HepG2 (cell line): ENCODE measurements around the gene MTCH2. TPM values are rescaled to one million over a fixed set of nuclear protein-coding genes. Genes with fewer than 3 reads are reported as not detected.

Source experiments
- ATAC-seq: fragments of 200-7000 bp; cut with Tn5 transposase; 3 replicates; pipeline ENCODE4 v1.9.1; 2020; ENCODE audit warnings: mild to moderate bottlenecking, moderate library complexity
- BruUV-seq: library from RNA; stranded (reverse); fragments of 400-500 nt; replicated peaks from 2 replicates; lab custom pipeline; 2021; lab: Mats Ljungman, UMichigan
- CTCF ChIA-PET: fragments of 300-600 bp; formaldehyde crosslinking; extraction: SDS; loops from one replicate; lab custom pipeline; 2021; ENCODE audit warnings: low total read pairs, inconsistent platforms, low intra/inter-chr PET ratio; lab: Yijun Ruan, JAX
- POLR2A ChIA-PET: fragments of 350-600 bp; sonication (Branson Sonifier 250); formaldehyde crosslinking; loops from one replicate; lab custom pipeline; 2020; ENCODE audit warnings: antibody characterized with exemption, inconsistent platforms; lab: Yijun Ruan, JAX
- DNase-seq: peaks from one replicate; pipeline ENCODE4 v3.0.0-alpha.2; 2015; ENCODE audit warnings: low spot score
- FAIRE-seq: peaks from 3 replicates; lab custom pipeline; 2011; peaks lifted over from hg19 to GRCh38; lab: Jason Lieb, UNC
- H2AFZ ChIP-seq: one replicate; pipeline ENCODE4 v1.6.1; 2011; ENCODE audit warnings: low read length, inconsistent platforms
- H3K27ac ChIP-seq: fragments of 300-600 bp; 3 replicates; pipeline ENCODE4 v1.8.0; 2011; ENCODE audit warnings: mixed run types, mild to moderate bottlenecking, mixed read lengths, low read length, inconsistent platforms; ENCODE audit not compliant: insufficient read depth; ENCODE audit errors: extremely low read length
- H3K27me3 ChIP-seq, 2 experiments: fragments of 200-600 bp in 1 of 2; 2 replicates in 1 of 2; 3 replicates in 1 of 2; pipeline versions ENCODE4 v1.6.0 to v1.8.0; 2011; ENCODE audit warnings: low read length in 2 of 2, mild to moderate bottlenecking in 2 of 2, moderate library complexity in 2 of 2, inconsistent platforms in 1 of 2; ENCODE audit not compliant: insufficient read depth in 2 of 2, control insufficient read depth in 1 of 2
- H3K36me3 ChIP-seq, 2 experiments: fragments of 200-600 bp in 1 of 2; replicated peaks in 1 of 2; 2 replicates in 1 of 2; 3 replicates in 1 of 2; pipeline versions ENCODE4 v1.5.1 to v1.8.0; 2011; ENCODE audit warnings: low read length in 2 of 2, inconsistent platforms in 1 of 2; ENCODE audit not compliant: insufficient read depth in 2 of 2, control insufficient read depth in 1 of 2
- H3K4me1 ChIP-seq: 2 replicates; pipeline ENCODE4 v1.5.1; 2012; ENCODE audit warnings: low read length, inconsistent platforms; ENCODE audit not compliant: insufficient read depth
- H3K4me2 ChIP-seq: 2 replicates; pipeline ENCODE4 v1.6.0; 2011; ENCODE audit warnings: low read depth, low read length, inconsistent platforms
- H3K4me3 ChIP-seq, 3 experiments: fragments of 200-600 bp in 1 of 3; sonication (generic), shearing (Covaris generic) in 1 of 3; replicated peaks in 1 of 3; 2 replicates each; pipeline ENCODE4 v1.5.1; 2011 to 2016; ENCODE audit warnings: low read length in 3 of 3, inconsistent platforms in 2 of 3, low read depth in 2 of 3, mild to moderate bottlenecking in 2 of 3, control low read depth in 1 of 3, mixed read lengths in 1 of 3; ENCODE audit not compliant: insufficient read depth in 1 of 3
- H3K79me2 ChIP-seq: one replicate; pipeline ENCODE4 v1.6.1; 2011; ENCODE audit warnings: low read length, inconsistent platforms; ENCODE audit not compliant: insufficient read depth
- H3K9ac ChIP-seq: 2 replicates; pipeline ENCODE4 v1.6.0; 2011; ENCODE audit warnings: mild to moderate bottlenecking, low read depth, low read length, inconsistent platforms; ENCODE audit not compliant: insufficient read depth
- H3K9me3 ChIP-seq: 2 replicates; pipeline ENCODE4 v1.5.1; 2012; ENCODE audit warnings: mild to moderate bottlenecking, low read length
- H4K20me1 ChIP-seq: 2 replicates; pipeline ENCODE4 v1.6.0; 2011; ENCODE audit warnings: inconsistent platforms, mild to moderate bottlenecking, low read length, moderate library complexity; ENCODE audit not compliant: insufficient read depth
- BRCA1 ChIP-seq: sonication (generic); formaldehyde crosslinking; IDR thresholded peaks from 2 replicates; pipeline ENCODE4 v1.4.0; 2020; ENCODE audit warnings: missing genetic modification reagents
- CBX2 ChIP-seq, 2 experiments: fragments of 200-600 bp in 1 of 2; sonication (generic); formaldehyde crosslinking in 1 of 2; IDR thresholded peaks; 2 replicates each; pipeline versions ENCODE4 v1.7.0 to v1.8.1; 2018 to 2022; ENCODE audit warnings: low read depth in 2 of 2, low read length in 1 of 2, mild to moderate bottlenecking in 1 of 2, missing genetic modification reagents in 1 of 2
- CHD2 ChIP-seq: IDR thresholded peaks from 2 replicates; pipeline ENCODE4 v1.6.1; 2011; ENCODE audit warnings: low read depth, low read length, improper control_type of control experiment
- ELF1 ChIP-seq: sonication (generic); formaldehyde crosslinking; IDR thresholded peaks from 2 replicates; pipeline ENCODE4 v1.4.0; 2020; ENCODE audit warnings: missing genetic modification reagents
- HMG20B ChIP-seq: conservative IDR thresholded peaks from 2 replicates; pipeline ENCODE4 v1.6.1; 2016; ENCODE audit warnings: missing genetic modification reagents, missing compliant biosample characterization
- MED13 ChIP-seq: sonication (generic); formaldehyde crosslinking; IDR thresholded peaks from 2 replicates; pipeline ENCODE4 v1.5.0; 2020; ENCODE audit warnings: missing genetic modification reagents
- MIXL1 ChIP-seq: IDR thresholded peaks from 2 replicates; pipeline ENCODE4 v1.6.1; 2016
- PRDM15 ChIP-seq: sonication (generic); formaldehyde crosslinking; IDR thresholded peaks from 2 replicates; pipeline ENCODE4 v1.4.0; 2020; ENCODE audit warnings: missing genetic modification reagents
- RAD21 ChIP-seq: fragments of 450-650 bp; formaldehyde crosslinking; IDR thresholded peaks from 2 replicates; pipeline ENCODE4 v1.5.0; 2020; ENCODE audit warnings: mild to moderate bottlenecking
- SIN3B ChIP-seq: fragments of 150-350 bp; IDR thresholded peaks from 2 replicates; pipeline ENCODE4 v1.6.1; 2014; ENCODE audit warnings: low read length
- SNAPC2 ChIP-seq: sonication (generic); formaldehyde crosslinking; IDR thresholded peaks from 2 replicates; pipeline ENCODE4 v1.8.1; 2022; ENCODE audit warnings: mild to moderate bottlenecking, missing genetic modification reagents
- XBP1 ChIP-seq: sonication (generic); formaldehyde crosslinking; IDR thresholded peaks from 2 replicates; pipeline ENCODE4 v1.5.0; 2020; ENCODE audit warnings: missing genetic modification reagents
- ZFX ChIP-seq: sonication (generic); formaldehyde crosslinking; IDR thresholded peaks from 2 replicates; pipeline ENCODE4 v1.4.0; 2020; ENCODE audit warnings: mild to moderate bottlenecking, low read depth, missing genetic modification reagents, moderate library complexity
- ZNF180 ChIP-seq: sonication (generic); formaldehyde crosslinking; IDR thresholded peaks from 2 replicates; pipeline ENCODE4 v1.4.0; 2020; ENCODE audit warnings: low read depth, missing genetic modification reagents, borderline replicate concordance
- ZNF329 ChIP-seq: sonication (generic); formaldehyde crosslinking; IDR thresholded peaks from 2 replicates; pipeline ENCODE4 v1.9.0; 2021; ENCODE audit warnings: low read depth, mild to moderate bottlenecking, missing genetic modification reagents
- ZNF556 ChIP-seq: sonication (generic); formaldehyde crosslinking; IDR thresholded peaks from 2 replicates; pipeline ENCODE4 v1.4.0; 2020; ENCODE audit warnings: mild to moderate bottlenecking, missing genetic modification reagents, borderline replicate concordance
- ZNF577 ChIP-seq: sonication (generic); formaldehyde crosslinking; IDR thresholded peaks from 2 replicates; pipeline ENCODE4 v1.4.0; 2020; ENCODE audit warnings: mild to moderate bottlenecking, low read depth, missing genetic modification reagents, borderline replicate concordance
- ZNF75D ChIP-seq: sonication (generic); formaldehyde crosslinking; IDR thresholded peaks from 2 replicates; pipeline ENCODE4 v1.8.1; 2023; ENCODE audit warnings: missing genetic modification reagents, mild to moderate bottlenecking, borderline replicate concordance
- WGBS: methylation state at CpG from one replicate; pipeline ENCODE4 v1.1.6; 2017; ENCODE audit warnings: low lambda C conversion rate; 5-methylcytosine and 5-hydroxymethylcytosine counted together
- in situ Hi-C: cut with HindIII; loops from 2 replicates; pipeline ENCODE4 v1.10.0; 2017; ENCODE audit warnings: low pct_unique_long_range_greater_than_20kb; ENCODE audit not compliant: extremely low pct_ligation_motif_present
- intact Hi-C: fragments of 100-400 bp; cut with micrococcal nuclease; formaldehyde crosslinking; loops from one replicate; pipeline ENCODE4 v1.10.0; 2022; ENCODE audit not compliant: unreplicated experiment
- polyA plus RNA-seq, 8 experiments: library from polyadenylated mRNA; depleted of rRNA in 3 of 8; stranded (reverse) in 7 of 8; unstranded in 1 of 8; fragments of >200 nt; fragmentation: Illumina TruSeq in 4 of 8; extraction: Trizol in 4 of 8; gene quantifications; 2 replicates each; pipeline versions ENCODE4 v1.2.1 to v1.2.3, GENCODE V29; 2011 to 2016; ENCODE audit warnings: low read depth in 4 of 8, missing spikeins in 1 of 8, mixed read lengths in 1 of 8; ENCODE audit not compliant: insufficient read depth in 1 of 8
- total RNA-seq, 5 experiments: library from RNA; depleted of rRNA; stranded (reverse); fragments of >200 nt; fragmentation: Illumina TruSeq; extraction: Trizol; gene quantifications; 2 replicates each; pipeline ENCODE4 v1.2.3, GENCODE V29; 2016; ENCODE audit warnings: low read depth in 1 of 5

Gene MTCH2
- total and polyA plus RNA-seq, 2 of the 13 experiments (the other 11 are each of a cell fraction or from before 2014, with no cell fraction given): 112 to 272 TPM

GRCh38 chr11:47642099-47642855 lies at the start of gene MTCH2 (continued):
- peak; percentile 54; the same call in 1 of the 2 replicates for TF ChIP-seq PRDM15

- no peaks in the 10 kb centered on the region for H3K4me1 ChIP-seq
- H3K36me3 ChIP-seq: no peaks in the 10 kb centered on the region
- FAIRE-seq (no peak), ATAC-seq (no peak), DNase-seq (no peak)
- no peaks in the 10 kb centered on the region for H3K79me2 ChIP-seq
- no peak overlapping the region for H3K4me3 ChIP-seq
- no peak overlapping the region for H2AFZ ChIP-seq
- no peaks in the 10 kb centered on the region for H3K27me3 ChIP-seq
- TF ChIP-seq XBP1 (CRISPR knock-in tag) (no peak), ZNF180 (CRISPR knock-in tag) (no peak), ZFX (CRISPR knock-in tag) (no peak), CBX2 (IDR thresholded peaks at IDR 0.05; ENCODE audit: low read depth, low read length) (no peak), CBX2 (CRISPR knock-in tag; IDR thresholded peaks at IDR 0.05; ENCODE audit: low read depth) (no peak), HMG20B (CRISPR knock-in tag) (no peak), ZNF329 (CRISPR knock-in tag) (no peak), ZNF556 (CRISPR knock-in tag) (no peak), CHD2 (no peak), ELF1 (CRISPR knock-in tag) (no peak), SNAPC2 (CRISPR knock-in tag) (no peak), SIN3B (no peak), MIXL1 (CRISPR knock-in tag) (no peak), MED13 (CRISPR knock-in tag) (no peak), ZNF577 (CRISPR knock-in tag) (no peak), ZNF75D (CRISPR knock-in tag) (no peak), BRCA1 (CRISPR knock-in tag) (no peak), RAD21 (CRISPR knock-in tag) (no peak)
- BruUV-seq: no TSS peak
- H4K20me1 ChIP-seq: no peaks in the 10 kb centered on the region
- intact Hi-C loops: no loop called here
- H3K27ac ChIP-seq: no peak overlapping the region
- POLR2A ChIA-PET: no interaction called here
- H3K4me2 ChIP-seq: no peak overlapping the region
- CTCF ChIA-PET: no interaction called here
- 33% methylated on average over 2 of the region's 2 CpGs for WGBS
- in situ Hi-C loops: no loop called here
- H3K9ac ChIP-seq: no peak overlapping the region
- no peaks in the 10 kb centered on the region for H3K9me3 ChIP-seq
These were observed 49.6 kb upstream of the MTCH2 start for GRCh38 chr11:47691979-47692378.
